ENCODE results near the gene PSEN2. TPM values are rescaled to one million over a fixed set of nuclear protein-coding genes. Genes with fewer than 3 reads are reported as not detected.
A peak's percentile ranks its signal among the peaks of the same experiment; 100 is the strongest.

The PSEN2 gene
- total and polyA plus RNA-seq, 9 of the 15 experiments (the other 6 are each of a cell fraction or from before 2014, with no cell fraction given): 2.3 to 21.5 (median 13.7) TPM

DNA sequence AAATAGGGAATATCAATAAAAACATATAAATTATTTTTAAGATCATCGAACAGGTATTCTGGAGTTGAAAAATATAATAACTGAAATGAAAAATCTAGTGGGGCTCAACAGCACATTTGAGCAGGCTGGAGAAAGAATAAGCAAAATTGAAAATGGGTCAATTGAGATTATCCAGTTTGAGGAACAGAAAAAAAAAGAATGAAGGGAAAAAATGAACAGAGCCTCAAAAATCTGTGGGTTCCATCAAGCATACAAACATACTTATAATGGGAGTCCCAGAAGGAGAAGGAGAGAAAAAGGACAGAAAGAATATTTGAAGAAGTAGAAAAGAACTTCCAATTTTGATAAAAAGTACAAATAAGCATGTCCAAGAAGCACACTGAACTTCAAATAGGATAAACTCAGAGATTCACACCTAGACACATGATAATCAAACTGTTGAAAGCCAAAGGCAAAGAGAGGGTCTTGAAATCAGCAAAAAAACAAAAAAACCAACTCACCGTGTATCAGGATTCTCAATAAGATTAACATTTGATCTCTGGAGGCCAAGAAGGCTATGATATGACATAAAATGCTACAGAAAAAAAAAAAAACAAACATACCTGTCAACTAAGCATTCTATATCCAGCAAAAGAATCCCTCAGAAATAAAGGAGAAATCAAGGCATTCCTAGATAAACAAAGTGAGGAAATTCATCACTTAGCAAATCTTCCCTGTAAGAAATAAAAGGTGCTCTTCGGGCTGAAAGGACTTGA is 64.2 kb downstream of the PSEN2 start:
- no peak overlapping the region for H3K4me3 ChIP-seq
- ChIA-PET POLR2A (no interaction called here), CTCF (ENCODE audit: low intra/inter-chr PET ratio) (no interaction called here)
- H3K36me3 ChIP-seq (ENCODE audit: control insufficient read depth, insufficient read depth, low read length): no peaks in the 10 kb centered on the region
- no peaks in the 10 kb centered on the region for H3K27me3 ChIP-seq (ENCODE audit: control insufficient read depth in 2 of 2, insufficient read depth in 2 of 2, low read length in 2 of 2)
- in situ Hi-C loops (cut with MboI) (no loop called here), intact Hi-C loops (cut with micrococcal nuclease) (no loop called here)
- H3K4me1 ChIP-seq (replicated peaks in 1 of 2; ENCODE audit: control insufficient read depth in 2 of 2, insufficient read depth in 2 of 2, low read length in 2 of 2): peaks cover 13 to 17% of the 10 kb centered on the region in 2 experiments
- H3K9ac ChIP-seq (ENCODE audit: insufficient read depth in 1 of 2, low read depth in 2 of 2, low read length in 2 of 2): no peak overlapping the region
- no peak for FAIRE-seq
- H4K20me1 ChIP-seq (replicated peaks; ENCODE audit: control insufficient read depth, insufficient read depth, low read length): no peaks in the 10 kb centered on the region
- no peaks in the 10 kb centered on the region for H3K9me1 ChIP-seq (ENCODE audit: control insufficient read depth, insufficient read depth, low read length)
- no peak overlapping the region for H3K4me2 ChIP-seq (ENCODE audit: insufficient read depth, low read length)
- H2AFZ ChIP-seq (ENCODE audit: low read depth, low read length): no peak overlapping the region
- H3K27ac ChIP-seq (ENCODE audit: extremely low read depth, low read depth, low read length): no peak overlapping the region
- WGBS (ENCODE audit: insufficient coverage, low coverage, missing lambda C conversion rate): 32% methylated on average over 3 of the region's 3 CpGs
- peaks cover 5% of the 10 kb centered on the region for H3K9me3 ChIP-seq (replicated peaks; ENCODE audit: control insufficient read depth, insufficient read depth, low read depth, low read length)
- no peak for DNase-seq (ENCODE audit: extremely low read depth in 1 of 4, low spot score in 3 of 4)
- BruUV-seq (replicated peaks): no TSS peak
- ATAC-seq: no peak
- no peaks in the 10 kb centered on the region for H3K79me2 ChIP-seq (ENCODE audit: control insufficient read depth, insufficient read depth, low read length)
- TF ChIP-seq ZEB2 (IDR thresholded peaks at IDR 0.05) (peak; percentile 59; the same call in 1 of the 2 replicates), THRA (IDR thresholded peaks at IDR 0.05) (no peak), MCM2 (IDR thresholded peaks at IDR 0.05; ENCODE audit: low read depth) (no peak), ATF3 (IDR thresholded peaks at IDR 0.05) (no peak), ATF3 (CRISPR knock-in tag; conservative IDR thresholded peaks at IDR 0.05) (no peak), ZNF583 (CRISPR knock-in tag; IDR thresholded peaks at IDR 0.05) (no peak), CHCHD3 (CRISPR knock-in tag; IDR thresholded peaks at IDR 0.05) (no peak), SMARCB1 (IDR thresholded peaks at IDR 0.05; ENCODE audit: insufficient read length, low read depth) (no peak), CBX3 (IDR thresholded peaks at IDR 0.05; ENCODE audit: borderline replicate concordance in 1 of 2, low read length in 2 of 2) (peak in 1 of 2 experiments; percentile 99; a peak in 2 of 3 replicates), ERF (CRISPR knock-in tag; IDR thresholded peaks at IDR 0.05) (no peak), KDM4B (IDR thresholded peaks at IDR 0.05; ENCODE audit: borderline replicate concordance in 2 of 2, low read depth in 1 of 2) (no peak), PHB2 (IDR thresholded peaks at IDR 0.05; ENCODE audit: low read depth) (no peak)
- TF ChIP-seq, protein P1, sequence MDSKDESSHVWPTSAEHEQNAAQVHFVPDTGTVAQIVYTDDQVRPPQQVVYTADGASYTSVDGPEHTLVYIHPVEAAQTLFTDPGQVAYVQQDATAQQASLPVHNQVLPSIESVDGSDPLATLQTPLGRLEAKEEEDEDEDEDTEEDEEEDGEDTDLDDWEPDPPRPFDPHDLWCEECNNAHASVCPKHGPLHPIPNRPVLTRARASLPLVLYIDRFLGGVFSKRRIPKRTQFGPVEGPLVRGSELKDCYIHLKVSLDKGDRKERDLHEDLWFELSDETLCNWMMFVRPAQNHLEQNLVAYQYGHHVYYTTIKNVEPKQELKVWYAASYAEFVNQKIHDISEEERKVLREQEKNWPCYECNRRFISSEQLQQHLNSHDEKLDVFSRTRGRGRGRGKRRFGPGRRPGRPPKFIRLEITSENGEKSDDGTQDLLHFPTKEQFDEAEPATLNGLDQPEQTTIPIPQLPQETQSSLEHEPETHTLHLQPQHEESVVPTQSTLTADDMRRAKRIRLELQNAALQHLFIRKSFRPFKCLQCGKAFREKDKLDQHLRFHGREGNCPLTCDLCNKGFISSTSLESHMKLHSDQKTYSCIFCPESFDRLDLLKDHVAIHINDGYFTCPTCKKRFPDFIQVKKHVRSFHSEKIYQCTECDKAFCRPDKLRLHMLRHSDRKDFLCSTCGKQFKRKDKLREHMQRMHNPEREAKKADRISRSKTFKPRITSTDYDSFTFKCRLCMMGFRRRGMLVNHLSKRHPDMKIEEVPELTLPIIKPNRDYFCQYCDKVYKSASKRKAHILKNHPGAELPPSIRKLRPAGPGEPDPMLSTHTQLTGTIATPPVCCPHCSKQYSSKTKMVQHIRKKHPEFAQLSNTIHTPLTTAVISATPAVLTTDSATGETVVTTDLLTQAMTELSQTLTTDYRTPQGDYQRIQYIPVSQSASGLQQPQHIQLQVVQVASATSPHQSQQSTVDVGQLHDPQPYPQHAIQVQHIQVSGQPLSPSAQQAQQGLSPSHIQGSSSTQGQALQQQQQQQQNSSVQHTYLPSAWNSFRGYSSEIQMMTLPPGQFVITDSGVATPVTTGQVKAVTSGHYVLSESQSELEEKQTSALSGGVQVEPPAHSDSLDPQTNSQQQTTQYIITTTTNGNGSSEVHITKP (IDR thresholded peaks at IDR 0.05; ENCODE audit: partially characterized antibody): no peak
